ENCODE results near the gene PSMB7.

- TF ChIP-seq CTCF (conservative IDR thresholded peaks at IDR 0.05 in 1 of 2, IDR thresholded peaks at IDR 0.05 in 1 of 2; ENCODE audit: low read depth in 1 of 2, low read length in 2 of 2): no peak
- TF ChIP-seq EZH2 (IDR thresholded peaks at IDR 0.05; ENCODE audit: low read length, missing control alignments): no peak
Measured at GRCh38 chr9:124462739-124463138, 47.5 kb upstream of the PSMB7 start.
